Skin epidermis (tissue), 12 donors: ENCODE results near the gene PCK1.
"Not testable (repeated sequence)": the region's sequence is repeated elsewhere in the genome, so short reads cannot be mapped to it uniquely, and the experiment has no call there.

Experiments used
- H3K27ac ChIP-seq, 21 experiments: fragments of 200-600 bp; sonication (generic) in 11 of 21; one replicate each; pipeline ENCODE4 v1.5.0; 2020; ENCODE audit warnings: mild to moderate bottlenecking in 3 of 21, inconsistent platforms in 2 of 21, moderate library complexity in 2 of 21
- H3K4me3 ChIP-seq, 7 experiments: fragments of 200-600 bp; sonication (generic) in 2 of 7; one replicate each; pipeline ENCODE4 v1.5.0; 2020; ENCODE audit warnings: inconsistent platforms in 2 of 7, mild to moderate bottlenecking in 2 of 7, moderate library complexity in 1 of 7

Gene PCK1

GRCh38 chr20:57560554-57561355, at the start of gene PCK1:
Gene PCK1 (plus strand): TSS chr20:57561110. CDS start chr20:57561412, 302 bp downstream.
- H3K4me3 ChIP-seq, result no peak within 1 kb of the TSS

DNA sequence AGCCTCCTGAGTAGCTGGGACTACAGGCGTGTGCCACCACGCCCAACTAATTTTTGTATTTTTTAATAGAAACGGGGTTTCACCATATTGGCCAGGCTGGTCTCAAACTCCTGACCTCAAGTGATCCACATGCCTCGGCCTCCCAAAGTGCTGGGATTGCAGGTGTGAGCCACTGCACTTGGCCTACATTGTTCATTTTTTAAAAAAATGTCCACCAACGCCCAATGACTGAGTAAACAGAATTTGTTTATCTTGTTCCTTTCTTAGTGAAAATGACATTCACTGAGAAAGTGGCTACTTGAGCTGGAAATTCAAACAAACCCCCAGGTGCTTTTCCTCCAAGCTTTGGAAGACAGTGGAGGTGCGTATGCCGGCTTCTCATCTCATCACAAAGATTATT, 49.2 kb upstream of the PCK1 start:
- not testable (repeated sequence) for H3K27ac ChIP-seq, H3K4me3 ChIP-seq

More at GRCh38 chr20:57560554-57561355, at the start of gene PCK1:
- no peak within 1 kb of the TSS for H3K27ac ChIP-seq

GRCh38 chr20:57512432-57512831, 48.5 kb upstream of the PCK1 start:
- no peak overlapping the region for H3K27ac ChIP-seq
- H3K4me3 ChIP-seq, result no peak overlapping the region

- no peak overlapping the region for H3K27ac ChIP-seq
- no peak overlapping the region for H3K4me3 ChIP-seq
Measured at GRCh38 chr20:57513199-57513598, 47.7 kb upstream of the PCK1 start.

DNA sequence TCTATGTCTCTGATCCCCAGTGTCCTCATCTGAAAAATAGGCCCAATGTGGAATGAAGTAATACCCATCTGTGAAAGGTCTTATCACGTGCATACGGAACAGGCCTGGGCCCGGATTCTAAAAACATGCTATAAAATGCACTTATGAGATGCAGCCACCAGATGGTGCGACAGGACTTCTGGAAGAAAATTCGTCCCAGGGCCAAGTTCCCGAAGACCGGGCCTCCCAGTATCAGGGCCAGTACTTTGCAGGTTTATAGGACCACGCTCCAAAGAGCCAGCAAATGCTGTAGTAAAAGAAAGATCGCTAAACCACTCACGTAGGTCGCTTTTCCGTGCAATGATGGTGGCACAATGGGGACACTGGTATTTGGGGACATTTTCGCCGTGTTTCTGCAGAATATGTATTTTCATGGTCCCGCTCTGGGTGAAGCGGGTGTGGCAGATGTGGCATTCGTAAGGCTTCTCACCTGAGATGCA, 46.6 kb upstream of the PCK1 start:
- no peak overlapping the region for H3K27ac ChIP-seq
- no peak overlapping the region for H3K4me3 ChIP-seq

DNA sequence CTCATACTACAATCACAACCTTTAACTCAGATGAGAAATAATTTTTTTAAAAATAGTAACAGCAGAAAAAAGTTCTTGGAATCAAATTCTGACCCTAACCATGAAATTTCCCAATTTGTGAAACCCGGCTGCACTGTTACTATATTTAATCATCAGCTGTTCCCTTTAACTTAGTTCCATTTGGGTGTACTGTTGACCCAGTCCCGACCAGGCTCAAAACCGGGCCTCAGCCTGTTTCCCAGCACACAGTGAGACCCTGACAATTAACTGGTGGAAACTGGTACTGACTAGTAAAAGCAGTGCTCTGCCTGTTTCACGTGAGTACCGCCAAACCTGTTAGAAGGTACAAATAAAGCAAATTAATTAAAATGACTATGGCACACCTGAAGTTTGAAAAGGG, 43.0 kb upstream of the PCK1 start:
- Histone ChIP-seq H3K4me3 (no peak overlapping the region), H3K27ac (no peak overlapping the region)

DNA sequence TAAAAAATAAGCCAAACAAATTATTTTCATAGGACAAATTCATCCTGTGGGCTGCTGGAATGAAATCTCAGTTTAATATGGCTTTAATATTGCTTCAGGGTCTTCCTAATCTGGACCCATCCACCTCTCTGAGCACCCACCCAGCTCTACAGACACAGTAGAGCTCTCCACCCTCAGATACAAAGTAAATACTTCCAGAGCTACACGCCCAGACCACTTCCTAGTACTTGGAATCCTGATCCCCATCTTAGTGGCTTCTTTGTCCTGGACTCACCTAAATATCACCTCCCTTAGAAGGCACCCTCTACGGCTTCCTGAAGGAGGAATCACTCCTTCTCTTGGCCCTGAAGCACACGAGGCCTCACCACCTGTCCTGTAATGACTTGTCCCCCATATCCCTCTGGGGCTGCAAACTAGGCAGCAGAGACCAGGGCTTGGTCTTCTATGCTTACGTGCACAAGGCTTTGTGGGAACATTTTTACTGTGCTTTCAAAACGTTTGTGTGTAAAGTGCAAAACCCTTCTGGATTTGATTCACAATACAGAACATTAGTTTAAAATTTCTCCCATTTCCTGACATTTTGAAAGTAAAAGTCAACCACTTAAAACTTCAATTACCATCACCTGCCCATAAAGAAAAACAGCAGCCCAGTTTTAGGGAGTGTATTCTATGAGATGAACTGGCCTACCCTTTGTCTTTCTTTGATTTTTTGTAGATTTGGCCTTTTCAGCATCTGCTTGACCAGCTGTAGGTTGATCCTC, 38.4 kb upstream of the PCK1 start:
- Histone ChIP-seq H3K27ac (no peak overlapping the region), H3K4me3 (no peak overlapping the region)

DNA sequence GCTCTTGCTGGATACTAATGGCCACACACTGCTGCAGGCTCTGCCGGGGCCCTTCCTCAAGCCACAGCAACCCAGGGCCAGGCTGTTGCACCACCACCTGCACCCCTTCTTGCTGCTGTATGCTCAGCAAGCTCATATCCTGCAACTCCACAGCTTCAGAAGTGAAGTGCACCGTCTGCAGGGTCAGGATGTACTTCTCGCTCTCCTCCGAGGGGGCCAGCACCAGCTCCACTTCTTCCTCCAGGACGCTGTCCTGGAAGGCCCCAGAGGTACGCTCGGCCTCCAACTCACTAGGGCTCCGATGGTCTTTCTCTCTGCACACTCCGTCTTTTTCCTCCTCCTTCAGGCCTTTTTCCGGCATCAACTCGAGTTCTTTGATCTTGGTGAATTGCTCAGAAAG, 37.1 kb upstream of the PCK1 start:
- H3K27ac ChIP-seq, result no peak overlapping the region

DNA sequence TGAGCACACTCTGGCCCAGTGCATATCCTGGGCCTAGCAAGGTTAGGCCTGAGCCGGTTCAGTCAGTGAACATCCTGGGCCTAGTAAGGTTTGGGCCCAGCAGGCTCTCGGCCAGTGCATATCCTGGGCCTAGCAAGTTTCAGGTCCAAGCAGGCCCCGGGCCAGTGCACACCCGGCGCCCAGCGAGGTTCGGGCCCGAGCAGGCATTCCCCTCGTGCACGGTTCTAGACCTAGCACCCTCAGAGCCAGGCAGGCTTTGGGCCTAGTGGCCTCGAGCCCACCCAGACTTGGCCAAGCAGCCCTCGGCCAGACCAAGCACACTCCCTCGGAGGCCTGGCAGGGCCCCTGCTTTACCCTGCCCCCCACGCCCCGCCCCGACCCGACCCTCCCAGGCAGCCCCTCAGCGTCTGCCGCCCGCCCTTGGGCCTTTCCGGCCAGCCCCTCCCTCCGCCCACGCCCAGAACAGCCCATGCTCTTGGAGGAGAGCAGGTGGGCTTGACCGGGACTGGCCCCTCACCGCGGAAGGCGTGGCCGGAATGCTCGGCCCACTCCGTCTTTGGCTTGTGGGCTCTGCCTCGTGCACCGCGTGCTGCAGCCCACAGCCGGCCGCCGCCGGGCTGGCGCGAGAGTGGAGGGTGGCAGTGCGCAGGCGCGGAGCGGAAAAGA, 36.3 kb upstream of the PCK1 start, which contains the start of gene CTCFL:
TSS of gene CTCFL (minus strand) at position 630 of the 666 bp plus-strand sequence. CDS start 935 bp downstream, outside the sequence.
- no peak within 1 kb of the TSS for H3K27ac ChIP-seq
- H3K4me3 ChIP-seq, result no peak within 1 kb of the TSS

More for the DNA sequence above, 37.1 kb upstream of the PCK1 start:
- no peak overlapping the region for H3K4me3 ChIP-seq

DNA sequence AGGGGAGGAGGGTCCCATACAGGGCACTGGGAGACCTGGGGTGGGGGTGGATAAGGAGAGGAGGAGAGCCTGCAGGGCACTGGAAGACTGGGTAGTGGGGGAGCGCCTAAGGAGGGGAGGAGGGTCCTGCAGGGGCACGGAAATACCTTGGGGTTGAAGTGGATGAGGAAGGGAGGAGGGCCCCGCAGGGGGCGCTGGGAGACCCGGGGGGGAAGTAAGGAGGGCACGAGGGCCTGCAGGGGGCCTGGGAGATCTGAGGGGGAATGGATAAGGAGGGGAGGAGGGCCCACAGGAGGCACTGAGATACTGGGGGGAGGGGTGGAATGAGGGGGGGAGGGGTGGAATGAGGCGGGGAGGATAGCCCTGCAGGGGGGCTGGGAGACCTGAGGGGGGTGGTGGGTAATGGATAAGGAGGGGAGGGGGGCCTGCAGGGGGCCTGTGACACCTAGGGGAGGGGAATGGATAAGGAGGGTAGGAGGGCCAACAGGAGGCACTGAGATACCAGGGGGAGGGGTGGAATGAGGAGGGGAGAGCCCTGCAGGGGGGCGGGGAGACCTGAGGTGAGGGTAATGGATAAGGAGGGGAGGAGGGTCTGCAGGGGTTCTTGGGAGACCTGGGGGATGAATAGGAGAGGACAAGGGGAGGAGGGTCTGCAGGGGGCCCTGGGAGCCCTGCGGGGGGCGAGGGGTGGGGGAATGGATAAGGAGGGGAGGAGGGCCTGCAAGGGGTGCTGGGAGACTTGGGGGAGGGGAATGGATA, 35.4 kb upstream of the PCK1 start:
- Histone ChIP-seq H3K4me3 (no peak overlapping the region), H3K27ac (no peak overlapping the region)

DNA sequence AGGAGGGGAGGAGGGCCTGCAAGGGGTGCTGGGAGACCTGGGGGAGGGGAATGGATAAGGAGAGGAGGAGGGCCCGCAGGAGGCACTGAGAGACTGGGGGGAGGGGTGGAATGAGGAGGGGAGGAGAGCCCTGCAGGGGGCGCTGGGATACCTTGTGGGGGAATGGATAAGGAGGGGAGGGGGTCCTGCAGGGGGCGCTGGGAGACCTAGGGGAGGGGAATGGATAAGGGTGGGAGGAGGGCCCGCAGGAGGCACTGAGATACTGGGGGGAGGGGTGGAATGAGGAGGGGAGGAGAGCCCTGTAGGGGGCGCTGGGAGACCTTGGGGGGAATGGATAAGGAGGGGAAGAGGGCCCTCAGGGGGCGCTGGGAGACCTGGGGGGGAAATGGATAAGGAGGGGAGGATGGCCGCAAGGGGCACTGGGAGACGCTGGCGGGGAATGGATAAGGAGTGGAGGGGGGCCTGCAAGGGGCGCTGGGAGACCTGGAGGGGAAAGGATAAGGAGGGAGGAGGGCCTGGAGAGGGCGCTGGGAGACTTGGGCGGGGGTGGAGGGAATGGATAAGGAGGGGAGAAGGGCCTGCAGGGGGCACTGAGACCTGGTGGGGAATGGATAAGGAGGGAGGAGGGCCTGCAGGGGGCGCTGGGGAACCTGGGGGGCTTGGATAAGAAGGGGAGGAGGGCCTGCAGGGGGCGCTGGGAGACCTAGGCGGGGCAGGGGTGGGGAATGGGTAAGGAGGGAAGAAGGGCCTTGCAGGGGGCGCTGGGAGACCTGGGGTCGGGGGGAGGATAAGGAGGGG, 34.6 kb upstream of the PCK1 start:
- Histone ChIP-seq H3K27ac (no peak overlapping the region), H3K4me3 (no peak overlapping the region)

- H3K27ac ChIP-seq, result no peak overlapping the region
- no peak overlapping the region for H3K4me3 ChIP-seq
Measured at GRCh38 chr20:57526885-57527460, 33.9 kb upstream of the PCK1 start.

DNA sequence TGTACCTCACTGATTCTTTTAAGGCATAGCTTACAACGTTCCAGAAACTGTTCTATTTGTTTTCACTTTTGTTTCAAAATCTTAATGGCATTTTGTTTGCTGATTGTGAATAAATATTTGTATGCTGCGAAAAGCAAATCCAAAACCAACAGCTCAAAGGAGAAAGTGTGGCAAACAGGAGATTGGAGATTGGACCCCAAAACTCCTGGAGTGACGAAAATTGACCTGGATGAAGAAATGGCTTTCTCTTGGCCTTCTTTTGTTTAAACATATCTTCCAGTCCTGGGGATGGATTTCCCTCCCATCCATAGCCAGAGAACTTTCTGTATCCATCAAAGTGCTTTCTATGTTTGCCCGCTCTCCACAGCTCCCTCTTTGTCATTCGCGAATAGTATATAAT, 33.2 kb upstream of the PCK1 start:
- no peak overlapping the region for H3K27ac ChIP-seq
- H3K4me3 ChIP-seq, result no peak overlapping the region

GRCh38 chr20:57528148-57528547, 32.8 kb upstream of the PCK1 start:
- H3K27ac ChIP-seq, result no peak overlapping the region
- no peak overlapping the region for H3K4me3 ChIP-seq

DNA sequence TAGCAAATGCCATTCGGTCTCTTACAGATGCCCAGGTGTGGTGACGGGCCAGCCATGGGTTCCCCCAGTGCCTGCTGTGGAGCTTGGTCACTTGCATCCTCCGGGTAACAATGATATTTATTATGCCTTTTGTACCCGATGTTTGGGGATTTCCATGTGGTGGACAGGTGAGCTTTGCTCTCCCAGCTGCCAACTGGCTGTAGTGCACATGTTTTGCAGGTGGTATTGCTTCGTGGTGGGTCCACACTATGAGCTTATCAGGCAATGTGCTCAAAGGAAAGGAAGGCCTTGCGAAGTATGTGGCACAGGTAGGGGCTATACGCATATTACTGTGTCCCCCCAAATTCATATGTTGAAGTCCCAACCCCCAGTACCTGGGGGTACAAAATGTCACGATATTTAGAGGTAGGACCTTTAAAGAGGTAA, 31.7 kb upstream of the PCK1 start:
- Histone ChIP-seq H3K4me3 (no peak overlapping the region), H3K27ac (no peak overlapping the region)

DNA sequence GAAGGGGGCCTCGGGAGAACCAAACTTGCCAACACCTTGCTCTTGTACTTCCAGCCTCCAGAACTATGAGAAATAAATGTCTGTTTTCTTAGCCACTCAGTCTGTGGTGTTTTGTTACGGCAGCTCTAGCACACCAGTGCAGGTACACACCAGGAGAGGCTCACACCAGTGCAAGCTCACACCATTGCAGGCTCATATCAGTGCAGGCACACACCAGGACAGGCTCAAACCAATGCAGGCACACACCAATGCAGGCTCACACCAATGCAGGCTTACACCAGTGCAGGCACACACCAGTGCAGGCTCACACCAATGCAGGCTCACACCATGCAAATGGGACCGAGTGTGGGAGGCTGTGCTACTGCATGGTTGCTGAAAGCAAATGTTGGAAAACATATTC, 31.1 kb upstream of the PCK1 start:
- no peak overlapping the region for H3K27ac ChIP-seq
- no peak overlapping the region for H3K4me3 ChIP-seq

GRCh38 chr20:57530327-57530981, 30.5 kb upstream of the PCK1 start:
- H3K4me3 ChIP-seq, result no peak overlapping the region
- H3K27ac ChIP-seq, result no peak overlapping the region

DNA sequence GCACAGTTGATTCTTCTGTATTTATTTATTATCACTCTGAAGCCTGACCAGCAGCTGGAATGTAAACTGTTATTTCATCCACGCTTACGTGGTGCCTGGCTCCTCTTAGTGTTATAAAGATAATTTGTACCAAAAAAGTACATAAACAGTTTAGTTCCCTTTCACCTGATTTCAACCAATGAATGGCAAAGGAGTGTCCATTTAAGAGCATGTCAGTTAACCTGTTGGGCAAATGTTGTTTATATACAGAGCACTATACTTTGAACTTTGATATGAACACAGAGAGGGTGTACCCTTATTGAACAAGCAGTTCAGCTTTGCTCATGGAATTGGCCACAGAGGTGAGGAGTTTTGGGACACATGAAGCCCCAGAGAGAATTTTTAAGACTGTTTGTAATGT, 28.8 kb upstream of the PCK1 start:
- H3K27ac ChIP-seq, result no peak overlapping the region
- H3K4me3 ChIP-seq, result no peak overlapping the region
